Tibial nerve (tissue), 3 donors: ENCODE results near the gene ANKMY2.
A peak's percentile ranks its signal among the peaks of the same experiment; 100 is the strongest.

ENCODE experiments used
- CTCF ChIP-seq, 5 experiments: fragments of 200-600 bp in 3 of 5; fragments of 450-650 bp in 2 of 5; sonication (generic) in 3 of 5; IDR thresholded peaks; one replicate each; pipeline ENCODE4 v1.5.1; 2016 to 2019; ENCODE audit warnings: antibody characterized with exemption in 5 of 5, mild to moderate bottlenecking in 3 of 5, moderate library complexity in 2 of 5
- POLR2A ChIP-seq, 2 donors: fragments of 450-650 bp; IDR thresholded peaks; one replicate each; pipeline ENCODE4 v1.6.1; 2017; ENCODE audit warnings: antibody characterized with exemption in 2 of 2, mild to moderate bottlenecking in 2 of 2, moderate library complexity in 2 of 2

- TF ChIP-seq CTCF (IDR thresholded peaks at IDR 0.05) (peak; percentile 8 to 67 (median 13)), POLR2A (IDR thresholded peaks at IDR 0.05) (peak; percentile 95 to 97)
These were observed at the start of gene ANKMY2, which contains the start of gene BZW2 for GRCh38 chr7:16645593-16646471.
